SK-N-SH treated with all-trans-retinoic acid at 6 μM for 48 hours (cell line): ENCODE measurements around the gene TIMM21.

Experiments used
- CREB5 ChIP-seq: fragments of 250-450 bp; sonication (Bioruptor Pico); IDR thresholded peaks from 2 replicates; pipeline ENCODE4 v1.5.1; 2020; ENCODE audit warnings: low read depth, mild to moderate bottlenecking, moderate library complexity
- POU6F1 ChIP-seq: fragments of 250-450 bp; sonication (Bioruptor Pico); IDR thresholded peaks from 2 replicates; pipeline ENCODE4 v1.8.0; 2021; ENCODE audit warnings: low read depth, mild to moderate bottlenecking, moderate library complexity, borderline replicate concordance
- PPARA ChIP-seq: fragments of 250-450 bp; sonication (Bioruptor Pico); IDR thresholded peaks from 2 replicates; pipeline ENCODE4 v1.5.0; 2020; ENCODE audit warnings: mild to moderate bottlenecking, borderline replicate concordance
- RARB ChIP-seq: fragments of 250-450 bp; sonication (Bioruptor Pico); IDR thresholded peaks from 2 replicates; pipeline ENCODE4 v1.8.0; 2021; ENCODE audit warnings: mild to moderate bottlenecking, moderate library complexity
- SNAI2 ChIP-seq: fragments of 250-450 bp; sonication (Bioruptor Pico); IDR thresholded peaks from 2 replicates; pipeline ENCODE4 v1.5.0; 2020; ENCODE audit warnings: mild to moderate bottlenecking, moderate library complexity
- ZFP30 ChIP-seq: fragments of 450-650 bp; formaldehyde crosslinking; IDR thresholded peaks from 2 replicates; pipeline ENCODE4 v1.5.0; 2022; ENCODE audit warnings: mild to moderate bottlenecking, moderate library complexity
- ZNF565 ChIP-seq: fragments of 450-650 bp; formaldehyde crosslinking; conservative IDR thresholded peaks from 2 replicates; pipeline ENCODE4 v1.5.0; 2020; ENCODE audit warnings: low read depth, mild to moderate bottlenecking, moderate library complexity
- ZNF8 ChIP-seq: fragments of 450-650 bp; formaldehyde crosslinking; IDR thresholded peaks from 2 replicates; pipeline ENCODE4 v1.5.0; 2020; ENCODE audit warnings: mild to moderate bottlenecking, moderate library complexity

- no peak for TF ChIP-seq CREB5 (CRISPR knock-in tag)
- no peak for TF ChIP-seq SNAI2
- TF ChIP-seq POU6F1 (CRISPR knock-in tag) = no peak
- TF ChIP-seq ZFP30 (CRISPR knock-in tag) = no peak
- no peak for TF ChIP-seq ZNF565 (CRISPR knock-in tag)
- TF ChIP-seq ZNF8 = no peak
- TF ChIP-seq RARB (CRISPR knock-in tag) = no peak
- no peak for TF ChIP-seq PPARA (CRISPR knock-in tag)
Measured at GRCh38 chr18:74178884-74179283, 30.6 kb downstream of the TIMM21 start.
